Measurements from ENCODE around the gene PCDHGA1.
A peak's percentile ranks its signal among the peaks of the same experiment; 100 is the strongest.
"Not testable (repeated sequence)": the region's sequence is repeated elsewhere in the genome, so short reads cannot be mapped to it uniquely, and the experiment has no call there.

Gene PCDHGA1

GRCh38 chr5:141346017-141346416 lies 15.7 kb downstream of the PCDHGA1 start:
- not testable (repeated sequence) for DNase-seq (ENCODE audit: low spot score)

GRCh38 chr5:141349917-141350619 lies 19.8 kb downstream of the PCDHGA1 start, which contains the start of gene PCDHGB1:
PCDHGB1 (plus strand) TSS chr5:141350099; CDS start chr5:141350261, 162 bp downstream.
- peak; percentile 48 for DNase-seq (ENCODE audit: low spot score)

DNA sequence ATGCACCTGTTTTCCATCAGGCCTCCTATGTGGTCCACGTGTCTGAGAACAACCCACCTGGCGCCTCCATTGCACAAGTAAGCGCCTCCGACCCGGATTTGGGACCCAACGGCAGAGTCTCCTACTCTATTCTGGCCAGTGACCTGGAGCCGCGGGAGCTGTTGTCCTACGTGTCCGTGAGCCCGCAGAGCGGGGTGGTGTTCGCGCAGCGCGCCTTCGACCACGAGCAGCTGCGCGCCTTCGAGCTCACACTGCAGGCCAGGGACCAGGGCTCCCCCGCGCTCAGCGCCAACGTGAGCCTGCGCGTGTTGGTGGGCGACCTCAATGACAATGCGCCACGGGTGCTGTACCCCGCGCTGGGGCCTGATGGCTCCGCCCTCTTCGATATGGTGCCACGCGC lies 21.3 kb downstream of the PCDHGA1 start:
- no peak for DNase-seq (ENCODE audit: low spot score)

DNA sequence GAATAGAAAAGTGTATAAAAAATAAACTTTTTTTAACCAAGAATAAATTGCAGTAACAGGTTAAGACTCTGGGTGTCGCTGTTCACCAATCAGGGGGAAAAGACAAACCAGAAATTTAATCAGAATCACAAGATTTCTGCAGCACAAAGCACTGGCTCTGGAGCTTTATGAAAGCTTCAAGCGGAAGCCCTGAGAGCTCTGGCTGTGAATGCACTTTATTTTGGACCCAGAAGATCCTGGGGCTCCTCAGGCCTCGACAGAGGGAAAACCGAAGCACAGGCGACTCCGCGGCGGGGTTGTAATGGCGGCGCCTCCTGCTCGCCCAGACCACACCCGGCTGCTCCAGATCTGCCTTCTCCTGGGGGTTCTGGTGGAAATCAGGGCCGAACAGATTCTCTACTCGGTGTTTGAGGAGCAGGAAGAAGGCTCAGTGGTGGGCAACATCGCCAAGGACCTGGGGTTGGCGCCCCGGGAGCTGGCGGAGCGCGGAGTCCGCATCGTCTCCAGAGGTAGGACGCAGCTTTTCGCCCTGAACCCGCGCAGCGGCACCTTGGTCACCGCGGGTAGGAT lies 24.7 kb downstream of the PCDHGA1 start, which contains the start of gene PCDHGA4:
PCDHGA4 (plus strand) TSS at position 122 of the 570 bp plus-strand sequence; CDS start at position 209, 87 bp downstream.
- peak; percentile 11 for DNase-seq (ENCODE audit: low spot score)

DNA sequence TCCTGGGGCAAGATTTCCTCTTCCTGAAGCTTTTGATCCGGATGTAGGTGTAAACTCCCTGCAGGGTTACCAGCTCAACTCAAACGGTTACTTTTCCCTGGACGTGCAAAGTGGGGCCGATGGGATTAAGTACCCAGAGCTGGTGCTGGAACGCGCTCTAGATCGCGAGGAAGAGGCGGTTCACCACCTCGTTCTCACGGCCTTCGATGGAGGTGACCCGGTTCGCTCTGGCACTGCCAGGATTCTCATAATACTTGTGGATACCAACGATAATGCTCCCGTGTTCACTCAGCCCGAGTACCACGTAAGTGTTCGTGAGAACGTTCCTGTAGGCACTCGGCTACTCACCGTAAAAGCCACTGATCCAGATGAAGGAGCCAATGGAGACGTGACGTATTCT lies 25.3 kb downstream of the PCDHGA1 start:
- DNase-seq (ENCODE audit: low spot score) = no peak

GRCh38 chr5:141356133-141356532 lies 25.8 kb downstream of the PCDHGA1 start:
- DNase-seq (ENCODE audit: low spot score) = no peak

DNA sequence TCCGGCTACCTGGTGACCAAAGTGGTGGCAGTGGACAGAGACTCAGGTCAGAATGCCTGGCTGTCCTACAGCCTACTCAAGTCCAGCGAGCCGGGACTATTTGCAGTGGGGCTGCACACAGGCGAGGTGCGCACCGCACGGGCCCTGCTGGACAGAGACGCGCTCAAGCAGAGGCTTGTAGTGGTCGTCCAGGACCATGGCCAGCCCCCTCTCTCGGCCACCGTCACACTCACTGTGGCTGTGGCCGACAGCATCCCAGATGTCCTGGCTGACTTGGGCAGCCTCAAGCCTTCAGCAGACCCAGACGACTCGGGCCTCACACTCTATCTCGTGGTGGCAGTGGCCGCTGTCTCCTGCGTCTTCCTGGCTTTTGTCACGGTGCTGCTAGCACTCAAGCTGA lies 26.6 kb downstream of the PCDHGA1 start:
- DNase-seq (ENCODE audit: low spot score) = no peak

DNA sequence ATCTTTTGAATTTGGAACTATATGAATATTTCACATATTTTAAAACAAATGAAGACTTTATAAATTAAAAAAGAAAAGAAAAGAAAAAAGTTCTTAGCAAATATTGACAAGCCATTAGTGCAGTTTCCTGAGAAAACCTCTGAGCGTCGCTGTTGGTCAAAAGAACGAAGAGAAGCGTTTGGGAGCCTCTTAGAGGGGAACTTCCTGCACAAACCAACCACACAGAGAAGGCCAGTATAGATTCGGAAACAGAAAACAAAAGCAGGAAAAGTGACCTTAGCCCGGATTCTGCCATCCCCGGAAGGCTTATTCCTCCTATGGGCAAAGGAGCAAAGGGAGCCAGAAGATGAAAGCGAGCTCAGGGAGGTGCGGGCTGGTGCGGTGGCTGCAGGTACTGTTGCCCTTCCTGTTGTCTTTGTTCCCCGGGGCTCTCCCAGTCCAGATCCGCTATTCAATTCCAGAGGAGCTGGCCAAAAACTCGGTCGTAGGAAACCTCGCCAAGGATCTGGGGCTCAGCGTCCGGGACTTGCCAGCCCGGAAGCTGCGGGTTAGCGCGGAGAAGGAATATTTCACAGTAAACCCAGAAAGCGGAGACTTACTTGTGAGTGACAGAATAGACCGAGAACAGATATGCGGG lies 29.6 kb downstream of the PCDHGA1 start, which contains the start of gene PCDHGB2:
PCDHGB2 (plus strand) TSS at position 205 of the 637 bp plus-strand sequence; CDS start at position 347, 142 bp downstream.
- DNase-seq (ENCODE audit: low spot score) = peak; percentile 25

DNA sequence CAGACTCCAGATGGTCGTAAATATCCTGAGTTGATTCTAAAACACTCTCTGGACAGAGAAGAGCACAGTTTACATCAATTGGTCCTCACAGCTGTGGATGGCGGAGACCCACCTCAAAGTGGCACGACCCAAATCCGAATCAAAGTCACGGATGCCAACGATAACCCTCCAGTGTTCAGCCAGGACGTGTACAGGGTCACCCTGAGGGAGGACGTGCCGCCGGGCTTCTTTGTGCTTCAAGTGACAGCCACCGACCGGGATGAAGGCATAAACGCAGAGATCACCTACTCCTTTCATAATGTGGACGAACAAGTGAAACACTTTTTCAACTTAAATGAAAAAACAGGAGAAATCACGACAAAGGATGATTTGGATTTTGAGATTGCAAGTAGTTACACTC lies 30.4 kb downstream of the PCDHGA1 start:
- DNase-seq (ENCODE audit: low spot score) = no peak

DNA sequence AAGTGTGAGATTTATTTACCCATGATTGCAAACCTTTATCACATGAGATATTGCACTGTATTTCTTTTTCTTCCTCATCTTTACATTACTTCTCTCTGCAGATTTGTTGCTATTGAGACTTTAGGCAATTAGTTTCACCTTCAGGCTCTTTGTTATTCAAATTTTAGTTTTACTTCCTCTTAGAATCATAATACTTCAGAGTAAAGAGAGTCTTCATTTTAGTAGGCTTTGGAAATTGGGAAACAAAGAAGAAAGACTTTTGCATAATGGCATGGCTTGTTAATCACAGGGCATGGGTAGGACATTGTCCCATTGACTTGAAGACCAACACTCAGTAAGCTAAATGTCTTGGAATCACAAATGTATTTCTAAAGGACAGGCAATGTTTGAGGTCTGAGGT lies 32.4 kb downstream of the PCDHGA1 start:
- DNase-seq (ENCODE audit: low spot score) = no peak

DNA sequence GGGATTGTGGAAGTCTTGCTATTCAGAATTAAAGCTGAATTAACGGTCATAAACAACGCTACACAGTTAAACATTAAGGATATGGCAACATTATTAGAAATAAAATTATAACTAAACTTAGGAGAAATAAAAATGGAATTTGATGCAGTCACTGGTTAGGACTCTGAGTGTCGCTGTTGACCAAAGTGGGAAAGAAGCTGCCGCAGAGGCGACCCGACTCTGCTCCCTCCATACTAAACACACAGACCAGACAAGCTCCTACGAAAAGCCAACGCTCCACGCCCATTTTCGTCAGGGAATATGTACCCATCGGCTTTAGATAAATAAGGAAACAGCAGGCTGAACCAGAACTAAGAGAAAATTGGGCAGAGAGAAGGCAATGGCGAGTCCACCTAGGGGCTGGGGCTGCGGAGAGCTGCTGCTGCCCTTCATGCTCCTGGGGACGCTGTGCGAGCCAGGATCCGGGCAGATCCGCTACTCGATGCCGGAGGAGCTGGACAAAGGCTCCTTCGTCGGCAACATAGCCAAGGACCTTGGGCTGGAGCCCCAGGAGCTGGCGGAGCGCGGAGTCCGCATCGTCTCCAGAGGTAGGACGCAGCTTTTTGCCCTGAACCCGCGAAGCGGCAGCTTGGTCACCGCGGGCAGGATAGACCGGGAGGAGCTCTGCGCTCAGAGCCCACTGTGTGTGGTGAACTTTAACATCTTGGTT lies 33.8 kb downstream of the PCDHGA1 start, which contains the start of gene PCDHGA5:
PCDHGA5 (plus strand) TSS at position 211 of the 709 bp plus-strand sequence; CDS start at position 380, 169 bp downstream.
- DNase-seq (ENCODE audit: low spot score) = peak; percentile 2

- no peak for DNase-seq (ENCODE audit: low spot score)
Observed at GRCh38 chr5:141366016-141366896, 35.9 kb downstream of the PCDHGA1 start.

- no peak for DNase-seq (ENCODE audit: low spot score)
Observed at GRCh38 chr5:141369994-141370848, 39.9 kb downstream of the PCDHGA1 start, which contains the start of gene PCDHGB3. PCDHGB3 (plus strand) TSS chr5:141370242; CDS start chr5:141370395, 153 bp downstream.

DNA sequence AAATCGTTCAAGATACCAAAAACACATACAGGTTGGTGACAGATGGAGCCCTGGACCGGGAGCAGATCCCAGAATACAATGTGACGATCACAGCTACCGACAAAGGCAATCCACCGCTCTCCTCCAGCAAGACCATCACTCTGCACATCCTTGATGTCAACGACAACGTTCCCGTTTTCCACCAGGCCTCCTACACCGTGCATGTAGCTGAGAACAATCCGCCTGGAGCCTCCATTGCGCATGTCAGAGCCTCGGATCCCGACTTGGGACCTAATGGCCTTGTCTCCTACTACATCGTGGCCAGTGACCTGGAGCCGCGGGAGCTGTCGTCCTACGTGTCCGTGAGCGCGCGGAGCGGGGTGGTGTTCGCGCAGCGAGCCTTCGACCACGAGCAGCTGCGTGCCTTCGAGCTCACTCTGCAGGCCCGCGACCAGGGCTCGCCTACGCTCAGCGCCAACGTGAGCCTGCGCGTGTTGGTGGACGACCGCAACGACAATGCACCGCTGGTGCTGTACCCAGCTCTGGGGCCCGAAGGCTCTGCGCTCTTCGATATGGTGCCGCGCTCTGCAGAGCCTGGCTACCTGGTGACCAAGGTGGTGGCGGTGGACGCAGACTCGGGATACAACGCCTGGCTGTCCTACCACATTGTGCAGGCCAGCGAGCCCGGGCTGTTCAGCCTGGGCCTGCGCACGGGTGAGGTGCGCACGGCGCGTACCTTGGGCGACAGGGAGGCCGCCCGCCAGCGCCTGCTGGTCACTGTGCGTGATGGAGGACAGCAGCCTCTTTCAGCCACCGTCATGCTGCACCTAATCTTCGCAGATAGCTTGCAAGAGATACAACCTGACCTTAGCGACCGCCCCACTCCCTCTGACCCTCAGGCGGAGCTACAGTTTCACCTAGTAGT lies 41.5 kb downstream of the PCDHGA1 start:
- no peak for DNase-seq (ENCODE audit: low spot score)

- peak; percentile 20 for DNase-seq (ENCODE audit: low spot score)
Observed at GRCh38 chr5:141373673-141374317, 43.5 kb downstream of the PCDHGA1 start, which contains the start of gene PCDHGA6. PCDHGA6 (plus strand) TSS chr5:141373891; CDS start chr5:141374084, 193 bp downstream.

DNA sequence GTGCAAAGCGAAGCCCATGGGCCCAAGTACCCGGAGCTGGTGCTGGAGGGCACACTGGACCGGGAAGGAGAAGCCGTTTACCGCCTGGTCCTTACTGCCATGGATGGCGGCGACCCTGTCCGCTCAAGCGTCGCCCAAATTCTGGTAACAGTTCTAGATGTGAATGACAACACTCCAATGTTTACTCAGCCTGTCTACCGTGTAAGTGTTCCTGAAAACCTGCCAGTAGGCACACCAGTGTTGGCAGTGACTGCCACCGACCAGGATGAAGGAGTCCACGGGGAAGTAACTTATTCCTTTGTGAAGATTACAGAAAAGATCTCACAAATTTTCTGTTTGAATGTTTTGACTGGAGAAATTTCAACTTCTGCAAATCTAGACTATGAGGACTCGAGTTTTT lies 44.3 kb downstream of the PCDHGA1 start:
- no peak for DNase-seq (ENCODE audit: low spot score)

DNA sequence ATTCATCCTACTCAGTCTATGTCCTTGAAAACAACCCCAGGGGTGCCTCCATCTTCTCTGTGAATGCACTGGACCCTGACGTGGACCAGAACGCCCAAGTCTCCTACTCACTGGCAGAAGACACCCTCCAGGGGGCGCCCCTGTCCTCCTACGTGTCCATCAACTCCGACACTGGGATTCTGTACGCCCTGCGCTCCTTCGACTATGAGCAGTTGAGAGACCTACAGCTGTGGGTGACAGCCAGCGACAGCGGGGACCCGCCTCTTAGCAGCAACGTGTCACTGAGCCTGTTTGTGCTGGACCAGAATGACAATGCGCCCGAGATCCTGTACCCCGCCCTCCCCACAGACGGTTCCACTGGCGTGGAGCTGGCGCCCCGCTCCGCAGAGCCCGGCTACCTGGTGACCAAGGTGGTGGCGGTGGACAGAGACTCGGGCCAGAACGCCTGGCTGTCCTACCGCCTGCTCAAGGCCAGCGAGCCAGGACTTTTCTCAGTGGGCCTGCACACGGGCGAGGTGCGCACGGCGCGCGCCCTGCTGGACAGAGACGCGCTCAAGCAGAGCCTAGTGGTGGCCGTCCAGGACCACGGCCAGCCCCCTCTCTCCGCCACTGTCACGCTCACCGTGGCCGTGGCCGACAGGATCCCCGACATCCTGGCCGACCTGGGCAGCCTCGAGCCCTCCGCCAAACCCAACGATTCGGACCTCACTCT lies 45.3 kb downstream of the PCDHGA1 start:
- not testable (repeated sequence) for DNase-seq (ENCODE audit: low spot score)

Data from cerebellar cortex (tissue), 1 donor.